Activated T-helper 1 cell treated with anti-CD3 and anti-CD28 coated beads, Interleukin-2, amount 50 U/mL, for 16 hours (primary cell): ENCODE results near the gene PRPF4.

ENCODE experiments used
- DNase-seq, 2 donors: peaks; one replicate each; pipeline ENCODE4 v3.0.0-alpha.2; 2020; ENCODE audit warnings: low read depth in 1 of 2, low spot score in 1 of 2

PRPF4 gene

DNA sequence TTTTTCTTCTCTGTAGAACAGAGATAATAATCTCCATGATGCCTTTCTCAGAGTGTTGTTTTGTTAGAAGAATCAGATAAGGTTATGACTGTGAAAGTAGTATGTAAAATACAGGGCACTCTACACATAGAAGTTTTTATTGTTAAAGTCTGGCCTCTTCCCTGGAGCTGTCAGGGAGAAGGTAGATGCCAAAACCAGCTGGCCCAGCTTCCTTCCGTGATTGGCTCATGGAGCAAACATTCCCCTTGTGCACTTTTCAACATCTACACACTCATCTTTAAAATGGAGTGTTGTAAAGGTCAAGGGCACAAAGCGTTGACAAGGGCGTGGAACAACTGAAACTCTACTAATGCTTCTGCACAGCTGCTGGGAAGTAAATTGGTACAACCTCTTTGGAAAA is 35.1 kb downstream of the PRPF4 start:
- no peak for DNase-seq

DNA sequence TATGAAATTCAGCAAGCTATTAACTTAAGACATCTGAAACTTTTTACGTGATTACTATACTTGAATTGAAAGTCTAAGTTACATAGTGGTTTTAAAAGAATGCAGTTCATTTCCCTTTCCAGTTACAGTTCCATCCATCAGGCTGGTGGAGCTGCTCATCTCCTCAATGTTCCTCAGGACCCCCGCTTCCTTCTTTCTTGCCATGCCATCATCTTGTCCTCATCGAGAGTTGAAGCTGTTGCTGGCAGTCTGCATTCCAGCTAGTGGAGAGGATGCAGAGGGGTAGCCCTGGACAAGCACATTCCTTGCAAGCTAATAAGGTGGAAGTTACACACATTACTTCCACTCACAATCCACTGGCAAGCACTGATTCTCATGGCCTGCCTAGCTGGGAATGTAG is 36.5 kb downstream of the PRPF4 start:
- DNase-seq: no peak

DNA sequence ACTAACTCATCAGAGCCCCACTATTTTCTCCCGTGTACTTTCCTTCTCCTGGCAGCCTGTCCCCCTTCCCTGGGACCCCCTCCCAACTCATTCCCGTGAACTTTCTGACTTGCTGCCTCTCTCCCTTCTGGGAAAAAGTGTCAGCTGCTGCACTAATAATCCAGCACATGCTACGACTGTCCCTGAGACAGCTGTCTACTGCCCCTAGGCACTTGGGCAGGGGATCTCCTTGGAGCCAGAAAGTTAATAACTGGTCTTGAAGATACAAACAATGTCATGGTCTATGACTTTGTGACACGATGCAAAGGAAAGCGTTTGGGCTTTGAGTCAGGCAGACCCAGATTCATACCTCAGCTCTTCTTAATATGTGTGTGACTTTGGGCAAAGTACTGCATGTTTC is 37.8 kb downstream of the PRPF4 start:
- no peak for DNase-seq

DNA sequence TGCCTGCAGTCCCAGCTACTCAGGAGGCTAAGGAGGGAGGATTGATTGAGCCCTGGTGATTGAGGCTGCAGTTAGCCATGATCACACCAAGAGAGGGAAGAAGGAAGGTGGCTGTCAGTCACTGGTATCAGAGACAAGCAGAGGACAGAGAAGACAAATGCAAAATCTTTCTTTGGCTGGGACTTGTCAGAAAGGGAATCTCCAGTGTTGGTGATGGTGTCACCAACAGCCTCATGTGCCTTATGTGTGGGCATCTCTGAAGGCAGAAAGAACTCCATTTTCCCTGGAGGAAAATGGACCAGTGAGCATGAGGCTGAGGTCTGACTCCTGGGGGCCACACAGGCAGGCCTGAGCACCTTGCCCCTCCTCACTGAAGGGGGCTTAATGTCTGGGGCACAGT is 39.8 kb downstream of the PRPF4 start:
- no peak for DNase-seq

DNA sequence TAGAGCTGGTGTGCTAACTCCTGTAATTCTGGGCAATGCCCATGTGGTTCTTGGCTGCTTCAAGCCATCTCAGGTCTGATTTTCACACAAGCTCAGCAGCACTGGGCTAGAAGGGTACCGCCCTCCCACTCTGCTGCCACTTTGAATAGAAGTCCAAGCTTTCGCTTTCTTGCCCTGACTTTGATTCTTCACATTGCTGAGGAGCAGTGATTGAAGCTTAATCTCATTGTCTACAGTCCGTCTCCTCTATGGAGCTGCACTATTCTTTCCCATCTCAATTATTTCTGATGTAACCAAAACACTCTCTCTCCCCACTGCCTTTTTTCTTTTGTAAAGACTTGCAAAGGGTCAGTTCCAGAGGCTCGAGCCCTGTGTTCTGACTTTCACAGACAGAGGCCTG is 40.6 kb downstream of the PRPF4 start:
- DNase-seq: no peak

DNA sequence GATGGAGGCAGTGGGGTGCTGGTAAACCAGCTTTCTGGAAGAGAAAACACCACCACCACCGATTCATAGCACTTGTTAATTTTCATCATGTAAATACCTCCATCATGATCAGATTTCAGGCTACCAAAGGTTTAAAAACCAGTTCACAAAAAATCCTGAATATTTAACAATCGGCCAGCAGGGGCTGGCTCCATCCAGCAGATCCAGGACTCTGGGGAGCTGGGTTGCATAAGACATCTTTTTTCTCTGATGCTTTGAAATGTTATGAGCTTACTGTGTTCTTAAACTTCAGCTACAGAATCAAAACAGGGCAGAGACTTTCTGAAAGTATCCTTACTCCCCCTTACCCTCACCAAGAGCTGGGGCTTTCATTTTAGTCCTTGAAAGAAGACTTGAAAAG is 42.3 kb downstream of the PRPF4 start:
- DNase-seq: no peak

DNA sequence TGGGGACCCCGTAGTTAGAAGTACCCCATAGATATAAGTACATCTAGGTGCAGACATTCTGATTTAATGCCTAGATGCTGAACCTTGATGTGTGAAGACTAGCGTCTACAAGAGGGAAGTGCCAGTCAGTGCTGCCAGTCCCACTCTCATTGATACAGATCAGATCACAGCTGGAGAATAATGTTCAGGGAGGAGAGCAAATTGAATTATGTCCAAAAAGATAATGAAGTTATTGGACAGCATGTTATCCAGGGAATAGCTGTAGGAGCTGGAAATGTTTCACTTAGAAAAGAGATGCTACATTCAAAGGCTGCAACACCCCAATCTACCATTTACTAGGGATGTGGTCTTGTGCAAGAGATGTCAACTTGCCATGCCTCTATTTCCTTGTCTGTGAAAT is 43.6 kb downstream of the PRPF4 start:
- no peak for DNase-seq

DNA sequence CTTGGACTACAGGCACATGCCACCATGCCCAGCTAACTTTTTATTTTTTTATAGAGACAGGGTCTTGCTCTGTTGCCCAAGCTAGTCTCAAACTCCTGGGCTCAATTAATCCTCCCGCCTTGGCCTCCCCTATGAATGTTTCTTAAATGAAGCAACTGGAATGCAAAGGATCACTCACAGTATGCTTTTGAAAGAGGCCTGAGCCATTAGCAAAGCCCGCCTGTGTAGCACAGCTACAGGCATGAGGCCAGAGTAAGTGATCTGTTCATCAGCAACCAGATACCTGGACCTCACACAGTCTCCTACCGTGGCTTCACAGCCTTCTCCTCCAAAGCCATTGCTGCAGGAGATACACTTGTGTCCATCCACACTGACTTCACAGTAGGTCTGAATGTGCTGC is 44.6 kb downstream of the PRPF4 start:
- no peak for DNase-seq

DNA sequence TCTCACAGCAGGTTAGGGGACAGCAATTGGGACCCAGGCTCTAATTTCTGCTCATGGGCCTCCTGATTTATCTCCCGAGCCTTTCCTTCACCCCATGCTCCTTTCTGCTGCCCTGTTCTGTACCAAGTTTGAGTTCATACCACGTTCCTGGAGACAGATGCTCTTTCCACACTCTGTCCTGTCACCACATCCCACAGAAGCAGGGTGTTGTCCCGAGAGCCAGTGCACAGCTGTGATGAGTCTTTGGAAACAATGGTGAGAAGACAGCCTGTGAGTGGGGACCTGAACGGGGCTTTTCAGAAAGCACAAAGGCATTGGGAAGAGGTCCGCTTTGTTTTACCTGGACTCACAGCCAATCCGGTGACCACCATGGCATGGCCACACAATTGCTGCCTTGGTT is 47.2 kb downstream of the PRPF4 start:
- no peak for DNase-seq

DNA sequence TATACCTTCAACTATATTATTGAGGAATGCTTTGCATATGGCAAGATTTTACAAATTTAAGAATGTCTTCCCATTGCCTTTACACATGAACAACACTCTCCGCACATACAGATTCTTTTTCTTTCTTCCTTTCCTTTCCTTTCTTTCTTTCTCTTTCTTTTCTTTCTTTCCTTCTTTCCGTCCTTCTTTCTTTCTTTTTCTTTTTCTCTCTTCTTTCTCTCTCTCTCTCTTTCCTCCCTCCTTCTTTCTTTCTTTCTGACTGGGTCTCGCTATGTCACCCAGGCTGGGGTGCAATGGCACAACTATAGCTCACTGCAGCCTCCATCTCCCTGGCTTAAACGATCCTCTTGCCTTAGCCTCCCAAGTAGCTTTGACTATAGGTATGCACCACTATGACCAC is 50.8 kb downstream of the PRPF4 start:
- DNase-seq: no peak

DNA sequence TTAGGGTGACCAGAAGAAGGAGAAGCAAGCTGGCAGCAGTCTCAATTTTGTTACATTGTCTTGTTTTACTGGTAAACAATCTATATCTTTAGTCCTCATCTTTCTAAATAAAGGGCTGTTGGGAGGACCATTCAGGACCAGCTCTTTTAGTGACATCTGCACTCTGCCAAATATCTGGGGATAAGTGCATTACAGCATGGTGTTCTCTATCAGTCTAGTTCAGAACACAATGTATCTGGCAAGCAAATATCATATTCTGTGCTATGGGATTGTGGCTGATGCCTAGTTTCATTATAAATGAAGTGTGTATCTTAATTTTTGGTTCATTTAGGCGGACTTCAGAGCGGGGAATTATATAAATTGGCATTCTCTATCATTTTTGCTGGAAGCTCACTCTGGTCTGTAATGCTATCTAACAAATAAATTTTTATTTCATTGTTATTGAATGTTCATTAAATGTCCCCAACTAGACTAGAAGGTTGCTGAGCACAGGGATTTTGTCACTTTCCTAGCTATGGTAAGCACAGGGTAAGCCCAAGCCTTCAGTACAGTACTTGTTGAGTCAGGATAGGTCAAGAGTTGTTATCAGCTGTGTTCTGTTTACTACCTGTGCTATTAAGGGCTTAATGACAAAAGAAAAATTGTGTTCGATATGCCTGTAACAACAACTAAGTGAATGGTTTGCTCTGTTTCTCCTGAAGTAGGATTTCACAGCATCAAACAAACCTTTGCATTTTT is 52.8 kb downstream of the PRPF4 start:
- no peak for DNase-seq

DNA sequence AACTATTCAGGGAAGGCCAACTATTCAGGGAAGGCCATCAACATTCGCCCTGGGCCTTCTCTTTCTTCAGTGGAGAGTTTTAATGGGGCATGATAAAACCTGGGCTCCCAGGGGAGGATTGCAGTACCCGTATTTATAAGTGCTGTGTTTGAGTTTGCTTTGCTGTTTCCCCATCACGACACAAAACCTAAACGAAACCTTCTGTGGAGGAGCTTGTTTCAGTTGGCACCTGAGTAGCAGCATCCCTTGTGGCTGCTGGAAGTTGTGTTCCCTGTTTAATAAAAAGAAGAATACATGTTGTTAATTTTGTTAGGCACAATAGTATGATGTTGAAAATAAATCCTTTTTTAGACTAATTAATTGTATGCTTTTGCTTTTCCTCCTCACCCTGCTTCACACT is 56.3 kb downstream of the PRPF4 start:
- no peak for DNase-seq

DNA sequence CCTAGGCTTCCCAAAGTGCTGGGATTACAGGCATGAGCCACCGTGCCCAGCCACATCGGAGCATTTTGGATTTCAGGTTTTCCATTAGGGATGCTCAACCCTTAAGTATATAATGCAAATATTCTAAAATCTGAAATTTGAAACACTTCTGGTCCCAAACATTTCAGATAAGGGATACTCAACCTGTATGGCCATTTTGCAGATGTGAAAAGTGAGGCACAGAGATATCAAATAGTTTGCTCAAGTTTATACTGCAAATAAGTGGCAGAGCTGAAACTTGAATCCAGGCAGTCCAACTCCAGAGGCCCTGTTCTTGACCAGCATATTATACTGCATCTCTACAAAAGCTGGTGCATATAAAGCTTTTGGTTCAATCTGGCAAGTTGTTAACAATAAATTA is 62.3 kb downstream of the PRPF4 start:
- no peak for DNase-seq

DNA sequence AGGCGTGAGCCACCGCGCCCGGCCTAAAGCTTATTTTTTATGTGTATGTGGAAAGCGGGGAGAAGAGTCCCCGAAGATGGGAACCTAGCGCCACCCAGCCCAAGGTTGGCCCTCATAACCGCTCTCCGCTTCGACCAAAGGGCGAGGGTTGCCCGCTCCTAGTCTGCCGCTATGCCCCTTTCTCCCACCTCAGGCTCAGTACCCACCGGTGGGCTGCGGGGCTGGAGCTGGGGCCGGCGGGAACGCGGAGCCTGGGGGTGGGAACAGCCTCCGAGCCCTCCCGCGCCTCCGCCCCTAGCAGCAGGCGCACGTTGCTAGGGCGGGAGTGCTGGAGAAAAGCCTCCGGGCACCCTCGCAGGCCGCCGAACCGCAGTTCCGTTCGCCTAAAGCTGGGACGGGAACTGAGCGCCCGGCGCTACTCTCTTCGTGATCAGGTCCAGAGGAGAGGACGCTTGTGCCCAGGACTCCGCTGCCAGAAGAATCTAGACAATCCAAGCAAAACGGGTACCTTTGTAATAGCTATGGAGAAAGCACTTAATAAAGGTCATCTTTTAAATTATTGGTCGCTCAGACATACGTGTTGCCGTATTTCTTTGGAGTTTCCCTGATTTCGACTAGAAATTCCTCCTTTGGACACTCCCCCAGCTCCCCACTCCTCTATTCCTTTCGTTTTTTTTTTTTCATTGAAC is 64.7 kb downstream of the PRPF4 start, which contains the start of gene WDR31:
WDR31 (minus strand) TSS at position 265 of the 689 bp plus-strand sequence. CDS start 8,253 bp downstream, outside the sequence.
- DNase-seq: peak; percentile 68 to 70

DNA sequence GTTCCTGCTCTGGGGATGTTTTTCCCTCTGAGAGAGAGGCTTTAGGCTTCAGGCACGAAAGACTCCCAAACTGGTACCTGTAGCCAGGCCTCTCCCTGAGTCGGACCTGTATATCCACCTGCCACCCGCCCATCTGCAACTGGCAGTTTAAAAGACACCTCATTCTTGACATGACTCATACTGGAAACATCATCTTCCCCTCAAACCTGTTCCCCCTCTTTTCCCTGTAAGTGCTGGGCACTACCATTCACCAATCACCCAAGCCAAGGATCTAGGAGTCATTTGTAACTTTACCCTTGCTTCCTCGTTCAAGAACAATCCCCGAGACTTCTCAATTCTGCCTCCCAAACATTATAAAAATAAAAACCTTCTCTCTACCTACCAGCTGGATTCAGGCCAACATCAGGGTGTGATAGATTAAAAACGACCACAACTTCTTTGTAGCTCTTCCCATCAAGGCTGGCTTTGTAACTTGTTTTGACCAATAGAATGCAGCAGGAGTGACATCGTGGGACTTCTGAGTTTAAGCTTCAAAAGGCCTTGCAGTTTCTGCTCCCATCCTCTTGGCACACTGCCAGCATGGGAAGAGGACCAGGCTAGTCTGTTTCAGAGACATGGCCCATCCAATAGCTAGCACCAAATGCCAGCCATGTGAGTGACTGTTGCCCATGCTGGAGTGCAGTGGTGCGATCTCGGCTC is 66.4 kb downstream of the PRPF4 start:
- DNase-seq: no peak
